ENCODE data around the gene LMAN2.

- TF ChIP-seq CTCF (IDR thresholded peaks at IDR 0.05 in 2 of 3, conservative IDR thresholded peaks at IDR 0.05 in 1 of 3; ENCODE audit: borderline replicate concordance in 1 of 3, insufficient read depth in 1 of 3, low read depth in 2 of 3, low read length in 2 of 3): no peak
- TF ChIP-seq JUND (IDR thresholded peaks at IDR 0.05): no peak
- no peak for TF ChIP-seq SRF (IDR thresholded peaks at IDR 0.05; ENCODE audit: low read depth)
- no peak for TF ChIP-seq TCF7L2 (IDR thresholded peaks at IDR 0.05; ENCODE audit: borderline replicate concordance, extremely low read depth, insufficient read depth, insufficient read length)
- TF ChIP-seq REST (IDR thresholded peaks at IDR 0.05; ENCODE audit: low read depth): no peak
- no peak for TF ChIP-seq POLR2AphosphoS5 (IDR thresholded peaks at IDR 0.05; ENCODE audit: low read depth, low read length)
- TF ChIP-seq SP1 (IDR thresholded peaks at IDR 0.05; ENCODE audit: low read depth): no peak
- no peak for TF ChIP-seq POLR2A (IDR thresholded peaks at IDR 0.05; ENCODE audit: borderline replicate concordance, extremely low read depth, insufficient read depth, insufficient read length)
These were observed 16.8 kb upstream of the LMAN2 start for GRCh38 chr5:177367981-177368868.
